Neural crest cell (in vitro differentiated cells): Measurements from ENCODE around the gene VIT. TPM values are rescaled to one million over a fixed set of nuclear protein-coding genes. Genes with fewer than 3 reads are reported as not detected.
"Not testable (repeated sequence)": the region's sequence is repeated elsewhere in the genome, so short reads cannot be mapped to it uniquely, and the experiment has no call there.

ENCODE experiments used
- DNase-seq: peaks from one replicate; pipeline ENCODE4 v3.0.0; 2021; ENCODE audit warnings: low read depth, mixed read lengths, low spot score
- H3K27ac Mint-ChIP-seq: one replicate; pipeline ENCODE4 v1.8.0; 2021; ENCODE audit warnings: mild to moderate bottlenecking, mixed read lengths; ENCODE audit not compliant: unreplicated experiment
- H3K27me3 Mint-ChIP-seq: 2 replicates; pipeline ENCODE4 v1.8.0; 2021; ENCODE audit warnings: low read depth, mild to moderate bottlenecking, mixed read lengths
- H3K36me3 Mint-ChIP-seq: 2 replicates; pipeline ENCODE4 v1.8.0; 2021; ENCODE audit warnings: low read depth, mild to moderate bottlenecking, mixed read lengths
- H3K4me1 Mint-ChIP-seq: 2 replicates; pipeline ENCODE4 v1.8.0; 2021; ENCODE audit warnings: mixed read lengths
- H3K4me3 Mint-ChIP-seq: one replicate; pipeline ENCODE4 v1.8.0; 2021; ENCODE audit warnings: mild to moderate bottlenecking, mixed read lengths
- H3K9me3 Mint-ChIP-seq: 2 replicates; pipeline ENCODE4 v1.8.0; 2021; ENCODE audit warnings: mixed read lengths
- CTCF ChIP-seq: fragments of 200-600 bp; sonication (generic); conservative IDR thresholded peaks from 2 replicates; pipeline ENCODE4 v1.5.0; 2021; ENCODE audit warnings: antibody characterized with exemption, mild to moderate bottlenecking
- total RNA-seq: library from RNA; stranded (reverse); gene quantifications from 2 replicates; pipeline ENCODE4 v1.2.1, GENCODE V29; 2021

VIT gene
- total RNA-seq, 1 donor from 2014 or later = not detected

GRCh38 chr2:36678856-36679255 is 17.7 kb upstream of the VIT start:
- Mint-ChIP-seq H3K9me3 (peaks cover 6% of the 10 kb centered on the region), H3K27me3 (no peaks in the 10 kb centered on the region), H3K4me1 (peaks cover 5% of the 10 kb centered on the region), H3K36me3 (peaks cover 8% of the 10 kb centered on the region), H3K27ac (no peak overlapping the region), H3K4me3 (no peak overlapping the region)
- no peak for TF ChIP-seq CTCF
- no peak for DNase-seq

- Mint-ChIP-seq H3K27me3 (no peaks in the 10 kb centered on the region), H3K36me3 (peaks cover 8% of the 10 kb centered on the region), H3K27ac (no peak overlapping the region), H3K9me3 (peaks cover 6% of the 10 kb centered on the region), H3K4me3 (no peak overlapping the region), H3K4me1 (peaks cover 5% of the 10 kb centered on the region)
- TF ChIP-seq CTCF = no peak
- DNase-seq = no peak
These were observed 16.5 kb upstream of the VIT start for GRCh38 chr2:36680012-36680411.

- Mint-ChIP-seq H3K36me3 (peaks cover 8% of the 10 kb centered on the region), H3K4me3 (no peak overlapping the region), H3K9me3 (peaks cover 4% of the 10 kb centered on the region), H3K4me1 (no peaks in the 10 kb centered on the region), H3K27me3 (no peaks in the 10 kb centered on the region), H3K27ac (no peak overlapping the region)
- TF ChIP-seq CTCF = no peak
- DNase-seq = no peak
These were observed 13.9 kb upstream of the VIT start for GRCh38 chr2:36682562-36682961.

- no peak overlapping the region for H3K4me3 Mint-ChIP-seq
- H3K9me3 Mint-ChIP-seq = peaks cover 2% of the 10 kb centered on the region
- TF ChIP-seq CTCF = no peak
- H3K27ac Mint-ChIP-seq = no peak overlapping the region
- H3K4me1 Mint-ChIP-seq = no peaks in the 10 kb centered on the region
- H3K27me3 Mint-ChIP-seq = no peaks in the 10 kb centered on the region
- peaks cover 4% of the 10 kb centered on the region for H3K36me3 Mint-ChIP-seq
- DNase-seq = no peak
These were observed 13.5 kb upstream of the VIT start for GRCh38 chr2:36683002-36683401.

- not testable (repeated sequence) for DNase-seq, H3K4me3 Mint-ChIP-seq, H3K9me3 Mint-ChIP-seq, H3K27me3 Mint-ChIP-seq, H3K36me3 Mint-ChIP-seq, H3K27ac Mint-ChIP-seq, H3K4me1 Mint-ChIP-seq
These were observed 8.2 kb upstream of the VIT start for GRCh38 chr2:36688291-36688690.

GRCh38 chr2:36689013-36689412 is 7.5 kb upstream of the VIT start:
- not testable (repeated sequence) for H3K9me3 Mint-ChIP-seq, H3K27ac Mint-ChIP-seq, H3K27me3 Mint-ChIP-seq, H3K4me3 Mint-ChIP-seq, H3K4me1 Mint-ChIP-seq, H3K36me3 Mint-ChIP-seq, DNase-seq

GRCh38 chr2:36692121-36692520 is 4.4 kb upstream of the VIT start:
- no peak for DNase-seq
- Mint-ChIP-seq H3K27ac (no peak overlapping the region), H3K36me3 (no peaks in the 10 kb centered on the region), H3K4me3 (no peak overlapping the region), H3K27me3 (no peaks in the 10 kb centered on the region), H3K9me3 (peaks cover 2% of the 10 kb centered on the region), H3K4me1 (peaks cover 5% of the 10 kb centered on the region)
- TF ChIP-seq CTCF = no peak
